Esophagus muscularis mucosa (tissue), 3 donors: ENCODE data around the gene PHYKPL.

Source experiments
- CTCF ChIP-seq, 3 experiments: fragments of 200-600 bp in 2 of 3; fragments of 450-650 bp in 1 of 3; sonication (generic) in 2 of 3; IDR thresholded peaks; one replicate each; pipeline ENCODE4 v1.5.1; 2017 to 2019; ENCODE audit warnings: antibody characterized with exemption in 3 of 3, mild to moderate bottlenecking in 2 of 3, moderate library complexity in 1 of 3
- POLR2A ChIP-seq: fragments of 450-650 bp; IDR thresholded peaks from one replicate; pipeline ENCODE4 v1.6.1; 2017; ENCODE audit warnings: antibody characterized with exemption, moderate library complexity, mild to moderate bottlenecking, low read depth

GRCh38 chr5:178252258-178252657 is 19.7 kb upstream of the PHYKPL start:
- TF ChIP-seq POLR2A (no peak), CTCF (IDR thresholded peaks at IDR 0.05) (no peak)
